GM19452 (cell line): ENCODE results near the gene BRSK2.

Experiments
- ATAC-seq: cut with Tn5 transposase; IDR thresholded peaks from one replicate; pipeline ENCODE4 v1.9.1; 2021; ENCODE audit not compliant: unreplicated experiment

The BRSK2 gene

GRCh38 chr11:1394936-1395772, 5.4 kb downstream of the BRSK2 start:
- ATAC-seq: no peak

DNA sequence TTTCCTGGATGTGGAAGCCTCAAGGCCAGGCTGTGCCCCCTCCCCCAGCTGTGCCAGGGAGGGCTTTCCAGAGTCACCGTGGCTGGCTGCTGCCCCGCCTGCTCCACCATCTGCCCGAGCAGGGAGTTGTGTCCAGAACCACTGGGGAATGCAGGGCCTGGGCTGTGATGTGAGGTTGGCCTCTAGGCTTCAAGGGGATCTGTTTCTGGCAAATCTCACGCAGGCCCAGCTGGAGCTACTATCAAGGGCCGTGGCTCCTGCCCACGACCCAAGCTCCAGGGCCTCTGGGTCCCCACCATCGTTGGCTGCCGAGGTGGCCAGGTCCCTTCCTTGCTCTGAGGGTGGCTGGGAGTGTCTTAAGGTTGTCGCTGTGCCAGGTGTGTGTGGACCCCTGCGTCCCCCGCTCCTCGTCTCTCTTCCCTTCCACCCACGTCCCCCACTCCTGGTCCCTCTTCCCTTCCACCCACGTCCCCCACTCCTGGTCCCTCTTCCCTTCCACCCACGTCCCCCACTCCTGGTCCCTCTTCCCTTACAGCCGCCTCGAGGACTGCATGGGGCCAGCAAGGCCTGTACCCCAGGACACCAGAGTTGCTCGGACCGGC, 6.1 kb downstream of the BRSK2 start:
- ATAC-seq: no peak

GRCh38 chr11:1396375-1396841, 6.7 kb downstream of the BRSK2 start:
- ATAC-seq: no peak

DNA sequence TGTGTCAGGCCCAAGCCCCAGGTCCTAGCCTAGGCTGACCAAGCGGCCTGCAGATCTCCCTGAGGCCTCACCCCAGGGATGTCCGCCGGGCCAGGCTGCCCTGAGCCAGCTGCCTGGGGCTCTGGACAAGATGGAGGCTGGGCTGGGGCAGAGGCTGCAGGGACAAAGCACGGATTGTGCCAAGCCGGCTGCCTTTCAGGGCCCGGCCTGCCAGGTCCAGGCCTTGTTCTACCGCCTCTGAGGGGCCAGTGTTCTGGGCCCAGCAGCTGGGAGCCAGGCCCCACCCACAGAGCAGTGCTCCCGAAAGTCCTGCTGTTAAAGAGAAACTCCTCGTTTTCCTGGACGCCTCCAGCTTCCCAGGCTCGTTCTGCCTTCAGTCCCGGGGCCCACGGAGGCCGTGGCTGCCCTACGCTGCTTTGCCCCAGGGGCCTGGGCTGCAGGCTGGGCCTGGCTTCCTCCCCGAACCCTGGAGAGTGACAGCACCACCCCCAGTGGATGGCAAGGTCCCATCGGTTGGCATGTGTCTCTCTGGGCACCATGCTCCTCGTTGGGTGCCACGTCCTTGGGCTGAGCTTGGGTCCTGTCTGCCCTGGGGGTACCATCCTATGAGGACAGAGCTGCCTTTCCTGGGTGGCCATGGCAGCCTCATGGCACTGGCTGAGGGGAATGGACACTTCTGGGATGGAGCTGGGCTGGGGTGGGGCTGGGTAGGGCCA, 7.6 kb downstream of the BRSK2 start:
- ATAC-seq: no peak

- no peak for ATAC-seq
Observed at GRCh38 chr11:1397862-1398527, 8.3 kb downstream of the BRSK2 start.

GRCh38 chr11:1398528-1399235, 8.9 kb downstream of the BRSK2 start:
- ATAC-seq: no peak

DNA sequence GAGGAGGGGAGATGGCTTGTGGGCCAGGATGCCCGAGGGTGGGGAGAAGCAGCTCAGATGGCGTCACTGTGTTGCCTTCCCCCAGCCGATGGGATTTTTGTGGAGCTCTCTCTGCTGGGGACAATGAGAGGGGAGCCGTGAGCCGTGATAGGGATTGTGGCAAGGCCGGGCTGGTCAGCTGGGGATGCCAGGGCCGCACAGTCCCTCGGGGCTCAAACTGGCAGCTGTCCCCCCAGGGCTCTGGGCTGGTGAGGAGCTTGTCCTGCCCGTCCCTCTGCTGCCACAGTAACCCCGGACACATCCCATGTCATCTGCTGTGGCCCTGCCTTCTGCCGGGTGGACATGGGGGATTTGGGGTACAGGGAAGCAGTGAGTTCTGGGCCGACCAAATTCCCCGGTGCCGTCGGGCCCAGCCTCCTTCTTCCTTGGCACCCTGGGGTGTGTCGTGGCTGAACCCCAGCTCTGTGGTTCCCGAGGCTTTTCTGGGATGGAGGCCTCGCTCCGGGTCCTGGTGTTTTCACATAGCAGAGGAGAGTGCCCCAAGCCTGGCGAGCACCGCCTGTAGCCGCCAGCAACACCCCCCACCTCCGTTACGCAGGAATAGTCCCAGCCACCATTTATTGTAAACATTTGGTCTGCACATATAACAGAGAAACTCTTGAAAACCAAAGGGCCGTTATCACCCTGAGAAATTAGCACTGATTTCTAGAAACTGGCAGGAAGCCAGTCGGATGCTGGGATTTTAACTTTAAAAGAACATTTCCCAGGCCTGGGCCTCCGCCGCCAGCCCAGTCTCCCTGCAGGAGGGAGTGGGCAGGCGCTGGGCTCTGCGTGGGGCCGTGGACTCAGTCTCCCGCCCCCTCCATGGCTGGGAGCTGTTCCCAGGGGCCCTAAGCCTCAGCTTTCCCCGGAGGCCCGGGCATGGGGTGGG, 9.9 kb downstream of the BRSK2 start:
- ATAC-seq: no peak

DNA sequence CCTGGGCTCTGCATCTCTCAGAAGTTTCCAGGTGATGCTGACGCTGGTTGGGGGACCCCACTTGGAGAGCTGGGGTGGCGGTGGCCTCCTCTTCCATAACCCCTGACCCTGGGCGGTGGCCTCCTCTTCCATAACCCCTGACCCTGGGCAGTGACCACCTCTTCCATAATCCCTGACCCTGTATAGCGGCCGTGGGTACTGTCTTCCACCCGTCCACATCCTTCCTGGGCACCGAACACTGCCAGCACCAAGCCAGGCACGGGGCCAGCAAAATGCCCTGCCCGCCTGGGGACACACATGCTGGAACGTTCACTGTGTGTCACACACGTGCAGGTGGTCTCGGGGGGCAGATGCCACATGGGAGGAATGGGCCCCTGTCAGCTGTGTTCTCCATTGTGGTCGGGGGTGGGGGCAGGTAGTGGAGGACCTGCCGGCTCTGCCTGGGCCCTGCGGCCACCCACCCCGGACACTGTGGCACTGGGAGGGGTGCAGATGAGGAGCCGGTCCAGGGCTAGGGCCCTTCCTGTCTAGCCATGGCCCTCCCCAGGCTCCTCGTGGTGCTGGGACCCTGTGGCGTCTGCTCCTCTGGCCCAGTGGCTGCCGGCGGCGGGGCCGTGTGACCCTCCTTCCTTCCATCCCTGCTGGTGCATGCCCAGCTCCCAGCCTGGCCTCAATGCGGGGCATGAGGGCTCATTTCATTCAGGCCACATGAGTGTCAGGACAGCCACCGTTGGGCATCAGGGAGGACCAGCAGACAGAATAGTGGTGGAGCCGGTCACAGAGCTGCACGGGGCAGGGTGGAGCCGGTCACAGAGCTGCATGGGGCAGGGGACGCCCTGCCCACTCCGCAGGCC, 10.8 kb downstream of the BRSK2 start:
- no peak for ATAC-seq

DNA sequence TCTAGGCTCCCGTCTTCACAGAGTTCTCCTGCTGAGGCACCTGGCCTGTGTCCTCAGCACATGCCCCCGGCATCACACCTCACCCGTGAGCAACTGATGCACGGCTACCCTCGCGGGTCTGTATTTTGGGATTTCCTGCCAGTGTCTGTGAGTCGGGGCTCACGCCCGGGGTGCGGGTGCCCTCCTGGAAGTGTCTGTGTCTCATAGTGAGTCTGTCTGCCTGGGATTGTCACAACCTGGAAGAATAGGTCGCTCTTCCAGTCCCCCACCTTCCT, 11.4 kb downstream of the BRSK2 start:
- no peak for ATAC-seq

DNA sequence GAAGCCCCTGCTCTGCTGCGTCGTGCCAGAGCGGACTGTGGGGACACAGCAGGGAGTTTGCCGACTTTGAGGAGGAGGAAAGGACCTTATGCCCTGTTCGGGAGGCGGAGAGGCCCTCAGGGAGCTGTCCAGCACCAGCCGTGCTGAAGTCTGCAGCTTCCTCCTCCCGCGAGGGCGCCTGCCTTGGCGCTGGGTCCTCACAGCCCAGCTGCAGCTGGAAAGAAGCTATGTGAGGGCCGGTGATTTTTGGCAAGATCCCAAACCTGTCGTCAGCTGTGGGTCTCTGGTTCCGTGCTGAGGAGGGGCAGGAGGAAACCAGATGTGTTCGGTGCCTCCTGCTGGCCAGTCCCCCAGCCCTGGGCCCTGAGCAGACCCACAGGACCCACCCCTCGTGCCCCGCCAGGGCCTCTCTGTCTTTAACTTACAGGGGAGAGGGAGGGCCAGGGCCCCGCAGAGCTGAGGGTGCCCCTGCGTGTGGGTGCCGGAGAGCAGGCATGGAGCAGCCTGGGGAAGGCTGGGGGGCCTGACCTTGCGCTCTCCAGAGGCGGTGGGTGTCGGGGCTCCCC, 12.0 kb downstream of the BRSK2 start:
- ATAC-seq: no peak

DNA sequence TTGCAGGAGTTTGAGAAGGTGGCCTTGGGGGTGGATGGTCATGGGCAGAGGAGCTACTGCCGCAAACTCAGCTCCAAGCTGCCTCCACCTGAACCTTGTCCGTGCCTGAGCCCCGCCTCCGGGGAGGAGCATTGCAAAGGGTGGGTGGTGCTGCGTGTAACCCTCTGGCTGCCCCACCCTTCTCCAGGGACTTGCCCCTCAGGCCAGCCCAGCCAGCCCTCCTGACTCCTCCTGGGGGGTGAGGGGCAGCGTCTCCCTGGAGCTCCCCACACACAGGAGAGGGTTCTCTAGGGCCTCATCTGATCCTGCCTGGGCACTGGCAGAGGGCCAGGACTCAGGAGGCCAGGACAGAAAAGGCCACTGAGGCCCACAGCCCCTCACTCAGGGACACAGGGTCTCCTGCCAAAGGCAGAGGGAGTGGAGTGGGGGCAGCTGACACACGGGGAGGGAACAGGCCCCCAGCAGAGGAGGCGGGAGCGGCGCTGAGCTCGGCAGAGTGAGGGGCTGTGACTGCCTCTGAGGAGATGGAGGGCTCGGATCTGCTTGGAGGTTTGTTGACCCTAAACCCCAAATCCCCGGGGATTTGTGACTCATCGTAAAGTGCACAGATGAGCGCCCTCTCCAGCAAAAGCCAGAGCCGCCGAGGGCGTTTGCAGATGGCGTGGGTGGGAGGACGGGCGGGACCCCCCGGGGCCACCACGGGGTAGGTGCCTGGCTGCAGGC, 12.8 kb downstream of the BRSK2 start:
- ATAC-seq: no peak

GRCh38 chr11:1403078-1403620, 13.4 kb downstream of the BRSK2 start:
- ATAC-seq: no peak

- ATAC-seq: no peak
Observed at GRCh38 chr11:1403721-1404460, 14.2 kb downstream of the BRSK2 start.

GRCh38 chr11:1404461-1405185, 14.9 kb downstream of the BRSK2 start:
- no peak for ATAC-seq

GRCh38 chr11:1405186-1406020, 15.7 kb downstream of the BRSK2 start:
- ATAC-seq: no peak
